GM19452 (cell line): ENCODE data around the gene EEFSEC.

Experiments used
- ATAC-seq: cut with Tn5 transposase; IDR thresholded peaks from one replicate; pipeline ENCODE4 v1.9.1; 2021; ENCODE audit not compliant: unreplicated experiment

EEFSEC gene

GRCh38 chr3:128362026-128362965 is 209.0 kb downstream of the EEFSEC start:
- no peak for ATAC-seq

GRCh38 chr3:128364291-128364690 is 211.0 kb downstream of the EEFSEC start:
- no peak for ATAC-seq

- ATAC-seq = no peak
These were observed 211.6 kb downstream of the EEFSEC start for GRCh38 chr3:128364808-128365360.

GRCh38 chr3:128366136-128366535 is 212.9 kb downstream of the EEFSEC start:
- ATAC-seq = no peak

GRCh38 chr3:128366652-128367051 is 213.4 kb downstream of the EEFSEC start:
- no peak for ATAC-seq

- ATAC-seq = no peak
These were observed 213.9 kb downstream of the EEFSEC start for GRCh38 chr3:128367221-128367620.

GRCh38 chr3:128367761-128368160 is 214.5 kb downstream of the EEFSEC start:
- no peak for ATAC-seq

- no peak for ATAC-seq
These were observed 215.3 kb downstream of the EEFSEC start for GRCh38 chr3:128368626-128369025.

GRCh38 chr3:128369121-128369703 is 215.9 kb downstream of the EEFSEC start:
- ATAC-seq = no peak

GRCh38 chr3:128369881-128370642 is 216.8 kb downstream of the EEFSEC start:
- ATAC-seq = peak; percentile 61

GRCh38 chr3:128372281-128372680 is 219.0 kb downstream of the EEFSEC start:
- no peak for ATAC-seq

- ATAC-seq = no peak
These were observed 219.6 kb downstream of the EEFSEC start for GRCh38 chr3:128372707-128373533.

- no peak for ATAC-seq
These were observed 221.6 kb downstream of the EEFSEC start for GRCh38 chr3:128374746-128375445.

GRCh38 chr3:128376516-128376915 is 223.2 kb downstream of the EEFSEC start:
- ATAC-seq = no peak

- ATAC-seq = no peak
These were observed 225.5 kb downstream of the EEFSEC start for GRCh38 chr3:128378631-128379347.

GRCh38 chr3:128379367-128380160 is 226.3 kb downstream of the EEFSEC start:
- no peak for ATAC-seq

- ATAC-seq = no peak
These were observed 227.0 kb downstream of the EEFSEC start for GRCh38 chr3:128380295-128380694.

GRCh38 chr3:128380719-128381118 is 227.4 kb downstream of the EEFSEC start:
- no peak for ATAC-seq
